ENCODE data around the gene FMOD. TPM values are rescaled to one million over a fixed set of nuclear protein-coding genes. Genes with fewer than 3 reads are reported as not detected.

FMOD gene
- total and polyA plus RNA-seq, 2 donors (not counting 1 experiment from before 2014, with no cell fraction given) = 3.3 to 9.0 TPM

DNA sequence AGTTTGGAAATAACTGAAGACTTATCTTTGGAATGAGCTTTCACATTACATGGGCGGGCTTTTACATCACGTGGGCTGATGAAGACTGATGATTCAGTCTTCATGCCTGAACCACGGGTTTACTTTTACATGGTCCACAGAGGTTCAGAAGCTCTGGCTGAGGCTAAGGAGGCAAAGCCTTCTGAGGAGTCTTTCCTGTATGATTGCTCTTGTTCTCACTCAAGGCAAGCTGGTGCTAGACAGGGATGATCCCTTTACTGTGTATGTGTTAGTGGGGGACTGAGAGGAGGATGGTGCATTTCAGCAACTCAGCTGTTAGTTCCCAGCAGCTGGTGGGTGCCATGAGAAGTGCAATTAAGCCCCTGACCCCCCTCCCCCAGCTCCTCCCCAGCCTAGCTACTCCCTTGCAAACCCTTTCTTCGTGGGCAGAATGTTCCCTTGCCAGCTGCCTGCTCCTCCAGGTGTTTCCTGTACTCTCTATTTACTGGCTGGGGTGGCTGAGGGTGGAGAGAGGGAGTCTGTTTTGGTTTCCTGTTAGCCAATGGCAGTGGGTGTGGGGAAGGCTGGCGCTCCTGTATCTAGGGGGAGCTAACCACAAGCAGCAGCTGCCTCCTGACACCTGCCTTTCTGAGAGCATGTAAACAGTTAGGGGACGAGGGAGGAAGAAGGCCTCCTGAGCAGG is 30.2 kb downstream of the FMOD start:
- Histone ChIP-seq H3K36me3 (ENCODE audit: control insufficient read depth, insufficient read depth, low read length) (no peaks in the 10 kb centered on the region), H3K79me2 (ENCODE audit: control insufficient read depth, insufficient read depth, low read length) (no peaks in the 10 kb centered on the region), H3K4me2 (ENCODE audit: extremely low read depth, insufficient read depth, low read length) (no peak overlapping the region), H3K27me3 (ENCODE audit: control insufficient read depth, insufficient read depth, low read length) (peaks cover 46% of the 10 kb centered on the region), H3K4me3 (replicated peaks in 1 of 4; ENCODE audit: control extremely low read depth in 1 of 4, insufficient read depth in 1 of 4, low read depth in 3 of 4, low read length in 4 of 4) (no peak overlapping the region), H4K20me1 (ENCODE audit: control insufficient read depth, extremely low read depth, insufficient read depth, low read length) (no peaks in the 10 kb centered on the region), H3K27ac (ENCODE audit: insufficient read depth, low read length) (no peak overlapping the region), H3K9me3 (ENCODE audit: control insufficient read depth, insufficient read depth, low read depth, low read length) (no peaks in the 10 kb centered on the region), H3K9ac (ENCODE audit: insufficient read depth, low read length) (no peak overlapping the region), H3K4me1 (ENCODE audit: control insufficient read depth, extremely low read depth, insufficient read depth, low read length) (no peaks in the 10 kb centered on the region), H2AFZ (ENCODE audit: low read length) (no peak overlapping the region)
- peak in 1 of 2 donors; percentile 67 for DNase-seq (ENCODE audit: low read depth in 2 of 2)
- no peak for TF ChIP-seq EZH2 (IDR thresholded peaks at IDR 0.05; ENCODE audit: low read length, missing control alignments)
- TF ChIP-seq, protein P1, sequence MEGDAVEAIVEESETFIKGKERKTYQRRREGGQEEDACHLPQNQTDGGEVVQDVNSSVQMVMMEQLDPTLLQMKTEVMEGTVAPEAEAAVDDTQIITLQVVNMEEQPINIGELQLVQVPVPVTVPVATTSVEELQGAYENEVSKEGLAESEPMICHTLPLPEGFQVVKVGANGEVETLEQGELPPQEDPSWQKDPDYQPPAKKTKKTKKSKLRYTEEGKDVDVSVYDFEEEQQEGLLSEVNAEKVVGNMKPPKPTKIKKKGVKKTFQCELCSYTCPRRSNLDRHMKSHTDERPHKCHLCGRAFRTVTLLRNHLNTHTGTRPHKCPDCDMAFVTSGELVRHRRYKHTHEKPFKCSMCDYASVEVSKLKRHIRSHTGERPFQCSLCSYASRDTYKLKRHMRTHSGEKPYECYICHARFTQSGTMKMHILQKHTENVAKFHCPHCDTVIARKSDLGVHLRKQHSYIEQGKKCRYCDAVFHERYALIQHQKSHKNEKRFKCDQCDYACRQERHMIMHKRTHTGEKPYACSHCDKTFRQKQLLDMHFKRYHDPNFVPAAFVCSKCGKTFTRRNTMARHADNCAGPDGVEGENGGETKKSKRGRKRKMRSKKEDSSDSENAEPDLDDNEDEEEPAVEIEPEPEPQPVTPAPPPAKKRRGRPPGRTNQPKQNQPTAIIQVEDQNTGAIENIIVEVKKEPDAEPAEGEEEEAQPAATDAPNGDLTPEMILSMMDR (conservative IDR thresholded peaks at IDR 0.05 in 1 of 2, IDR thresholded peaks at IDR 0.05 in 1 of 2; ENCODE audit: low read depth in 1 of 2, low read length in 2 of 2) = no peak

DNA sequence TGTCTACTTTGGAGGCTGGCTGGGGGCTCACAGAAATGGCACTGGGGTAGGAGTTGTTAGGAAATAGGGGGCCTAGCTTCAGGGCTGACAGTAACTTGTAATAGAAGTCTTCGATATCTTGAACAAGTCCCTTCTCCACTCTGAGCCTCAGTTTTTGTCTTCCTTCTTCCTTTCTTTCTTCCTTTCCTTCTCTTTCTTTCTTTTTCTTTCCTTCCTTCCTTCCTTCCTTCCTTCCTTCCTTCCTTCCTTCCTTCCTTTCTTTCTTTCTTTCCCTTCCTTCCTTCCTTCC is 32.7 kb downstream of the FMOD start:
- Histone ChIP-seq H4K20me1 (ENCODE audit: control insufficient read depth, extremely low read depth, insufficient read depth, low read length) (no peaks in the 10 kb centered on the region), H3K4me3 (replicated peaks in 1 of 4; ENCODE audit: control extremely low read depth in 1 of 4, insufficient read depth in 1 of 4, low read depth in 3 of 4, low read length in 4 of 4) (no peak overlapping the region), H3K9ac (ENCODE audit: insufficient read depth, low read length) (no peak overlapping the region), H3K4me2 (ENCODE audit: extremely low read depth, insufficient read depth, low read length) (no peak overlapping the region), H3K36me3 (ENCODE audit: control insufficient read depth, insufficient read depth, low read length) (no peaks in the 10 kb centered on the region), H3K27me3 (ENCODE audit: control insufficient read depth, insufficient read depth, low read length) (peaks cover 23% of the 10 kb centered on the region), H3K79me2 (ENCODE audit: control insufficient read depth, insufficient read depth, low read length) (no peaks in the 10 kb centered on the region), H2AFZ (ENCODE audit: low read length) (no peak overlapping the region), H3K9me3 (ENCODE audit: control insufficient read depth, insufficient read depth, low read depth, low read length) (no peaks in the 10 kb centered on the region), H3K4me1 (ENCODE audit: control insufficient read depth, extremely low read depth, insufficient read depth, low read length) (no peaks in the 10 kb centered on the region), H3K27ac (ENCODE audit: insufficient read depth, low read length) (no peak overlapping the region)
- no peak for TF ChIP-seq EZH2 (IDR thresholded peaks at IDR 0.05; ENCODE audit: low read length, missing control alignments)
- DNase-seq (ENCODE audit: low read depth in 2 of 2) = no peak

DNA sequence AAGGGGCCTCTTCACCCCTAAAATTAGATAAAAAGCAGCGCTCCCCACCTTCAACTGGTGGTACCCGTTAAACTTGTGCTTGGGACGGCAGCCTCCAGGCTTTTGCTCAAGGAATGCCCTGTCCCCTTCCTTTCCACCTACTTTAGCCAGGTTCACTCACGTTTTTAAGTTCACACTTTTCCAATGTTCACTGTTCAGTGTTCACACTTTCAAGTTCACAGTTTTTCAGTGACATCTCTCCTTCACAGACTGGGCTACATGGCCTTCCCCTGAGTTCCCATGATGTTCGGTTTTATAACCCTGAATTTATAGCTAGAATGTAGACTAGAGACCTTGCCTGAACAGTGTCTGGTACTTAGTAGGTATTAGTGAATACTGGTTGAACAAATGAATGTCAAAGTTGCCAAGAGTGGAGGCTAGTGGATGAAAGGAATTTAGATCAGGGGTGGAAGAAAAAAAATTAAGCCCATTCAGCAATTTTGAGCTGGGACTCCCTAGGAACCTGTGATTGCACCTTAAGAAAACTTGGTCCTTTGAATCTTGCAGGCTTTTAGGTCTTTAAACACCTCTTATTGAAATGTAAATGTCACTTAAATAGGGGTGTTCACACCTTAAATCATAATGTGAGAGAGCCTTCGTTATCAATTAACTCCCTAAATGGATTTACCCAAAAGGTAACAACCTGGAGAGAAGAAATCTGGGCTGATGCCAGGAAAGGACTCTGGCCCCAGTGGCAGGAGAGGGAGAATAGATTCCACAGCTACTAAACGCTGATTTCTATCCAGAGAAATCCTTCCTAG is 33.3 kb downstream of the FMOD start:
- Histone ChIP-seq H3K27ac (ENCODE audit: insufficient read depth, low read length) (no peak overlapping the region), H3K27me3 (ENCODE audit: control insufficient read depth, insufficient read depth, low read length) (peaks cover 18% of the 10 kb centered on the region)

More for the DNA sequence above, 33.3 kb downstream of the FMOD start:
- no peak for TF ChIP-seq EZH2 (IDR thresholded peaks at IDR 0.05; ENCODE audit: low read length, missing control alignments)
- TF ChIP-seq, protein P1 (conservative IDR thresholded peaks at IDR 0.05 in 1 of 2, IDR thresholded peaks at IDR 0.05 in 1 of 2; ENCODE audit: low read depth in 1 of 2, low read length in 2 of 2) = no peak
- Histone ChIP-seq H3K4me2 (ENCODE audit: extremely low read depth, insufficient read depth, low read length) (no peak overlapping the region), H2AFZ (ENCODE audit: low read length) (no peak overlapping the region), H3K4me3 (replicated peaks in 1 of 4; ENCODE audit: control extremely low read depth in 1 of 4, insufficient read depth in 1 of 4, low read depth in 3 of 4, low read length in 4 of 4) (no peak overlapping the region), H3K36me3 (ENCODE audit: control insufficient read depth, insufficient read depth, low read length) (no peaks in the 10 kb centered on the region), H4K20me1 (ENCODE audit: control insufficient read depth, extremely low read depth, insufficient read depth, low read length) (no peaks in the 10 kb centered on the region), H3K79me2 (ENCODE audit: control insufficient read depth, insufficient read depth, low read length) (no peaks in the 10 kb centered on the region), H3K9ac (ENCODE audit: insufficient read depth, low read length) (no peak overlapping the region), H3K9me3 (ENCODE audit: control insufficient read depth, insufficient read depth, low read depth, low read length) (no peaks in the 10 kb centered on the region), H3K4me1 (ENCODE audit: control insufficient read depth, extremely low read depth, insufficient read depth, low read length) (no peaks in the 10 kb centered on the region)
- no peak for DNase-seq (ENCODE audit: low read depth in 2 of 2)
